ENCODE measurements around the gene PF4V1.

- no peak for TF ChIP-seq CTCF (optimal IDR thresholded peaks at IDR 0.05 in 1 of 3, IDR thresholded peaks at IDR 0.05 in 1 of 3, conservative IDR thresholded peaks at IDR 0.05 in 1 of 3; ENCODE audit: extremely low read depth in 1 of 3, insufficient read depth in 2 of 3, low read length in 3 of 3)
- no peak for TF ChIP-seq EZH2 (IDR thresholded peaks at IDR 0.05; ENCODE audit: low read length)
These were observed 35.8 kb upstream of the PF4V1 start for GRCh38 chr4:73817341-73817740.
